ENCODE results near the gene ATP8B3.

GRCh38 chr19:1750343-1751021 lies 61.6 kb downstream of the ATP8B3 start:
- no peak for TF ChIP-seq CTCF (IDR thresholded peaks at IDR 0.05)
- TF ChIP-seq POLR2A (IDR thresholded peaks at IDR 0.05) = no peak
